GM19193 (cell line): ENCODE measurements around the gene ARHGAP6.

Experiments
- POLR2A ChIP-seq: IDR thresholded peaks from 4 replicates; pipeline ENCODE4 v1.6.1; 2011; ENCODE audit not compliant: insufficient read depth, insufficient read length; ENCODE audit errors: extremely low read depth

ARHGAP6 gene

DNA sequence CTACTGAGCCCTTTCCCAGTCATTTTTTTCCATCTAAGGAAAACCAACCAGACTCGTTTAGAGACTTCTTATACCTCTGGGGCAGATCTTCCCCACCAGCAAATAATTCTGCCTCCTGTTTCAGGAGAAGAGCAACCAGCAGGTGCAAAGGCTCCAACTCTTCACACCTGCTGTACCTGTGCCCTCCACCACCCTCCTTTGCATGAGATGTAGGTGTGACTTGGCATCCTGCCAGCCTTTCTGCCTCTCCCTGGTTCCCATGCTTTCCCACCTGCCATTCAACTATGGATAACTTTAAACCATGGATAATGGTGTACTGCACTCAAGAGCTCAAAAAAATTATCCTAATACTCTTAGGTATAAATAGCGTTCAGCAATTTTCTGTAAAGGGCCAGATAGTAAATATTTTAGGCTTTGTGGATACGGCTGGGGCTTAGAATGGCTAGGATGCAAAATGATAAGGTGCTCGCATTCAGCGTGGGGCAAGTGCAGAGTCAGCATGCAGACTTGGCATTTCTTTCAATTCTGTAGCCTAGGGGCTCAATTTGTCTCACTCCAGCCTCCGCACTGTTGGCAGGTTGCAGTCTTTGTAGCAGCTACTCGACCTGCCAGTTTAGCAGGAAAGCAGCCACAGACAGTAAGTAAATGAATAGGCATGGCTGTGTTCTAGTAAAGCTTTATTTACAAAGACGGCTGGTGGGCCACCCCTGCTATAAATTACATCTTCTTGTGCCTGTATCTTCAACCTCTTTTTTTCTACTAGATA, 474.8 kb downstream of the ARHGAP6 start:
- no peak for TF ChIP-seq POLR2A

DNA sequence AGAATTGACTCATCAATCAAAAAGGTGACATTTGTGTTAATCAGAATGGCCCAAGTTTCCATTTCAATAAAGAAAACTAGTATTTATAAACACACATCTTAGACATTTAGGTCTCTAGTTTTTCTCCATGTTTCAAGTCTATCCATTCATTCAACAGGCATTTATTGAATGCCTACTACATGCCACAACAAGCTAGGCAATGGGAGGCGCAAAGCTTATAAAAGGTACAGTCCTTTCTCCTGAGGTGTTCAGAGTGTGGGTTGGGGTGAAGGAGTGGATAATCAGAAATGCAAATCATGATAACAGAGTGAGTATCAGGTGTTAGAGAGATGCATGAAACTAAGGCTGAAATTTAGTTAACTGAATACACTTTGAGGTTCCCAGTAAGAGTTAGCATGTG, 476.6 kb downstream of the ARHGAP6 start:
- no peak for TF ChIP-seq POLR2A

DNA sequence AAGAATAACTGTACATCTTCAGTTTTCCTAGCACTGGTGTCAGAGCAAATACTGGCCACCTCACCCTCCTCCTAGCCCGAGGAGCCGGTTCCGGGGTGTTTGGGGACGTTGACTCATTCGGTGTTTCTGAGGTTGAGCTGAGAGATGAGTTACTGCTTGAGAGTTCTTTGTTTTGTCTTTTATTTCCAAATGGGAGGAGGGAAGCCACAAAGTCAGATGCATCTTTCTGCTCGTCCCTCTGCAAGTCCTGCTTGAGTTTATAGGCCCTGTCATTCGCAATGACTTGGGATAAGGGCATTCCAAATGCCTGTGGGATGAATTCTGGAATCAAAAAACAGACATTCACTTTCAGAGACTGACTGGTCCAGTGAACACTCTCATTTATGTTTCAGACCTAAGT, 477.1 kb downstream of the ARHGAP6 start:
- no peak for TF ChIP-seq POLR2A

DNA sequence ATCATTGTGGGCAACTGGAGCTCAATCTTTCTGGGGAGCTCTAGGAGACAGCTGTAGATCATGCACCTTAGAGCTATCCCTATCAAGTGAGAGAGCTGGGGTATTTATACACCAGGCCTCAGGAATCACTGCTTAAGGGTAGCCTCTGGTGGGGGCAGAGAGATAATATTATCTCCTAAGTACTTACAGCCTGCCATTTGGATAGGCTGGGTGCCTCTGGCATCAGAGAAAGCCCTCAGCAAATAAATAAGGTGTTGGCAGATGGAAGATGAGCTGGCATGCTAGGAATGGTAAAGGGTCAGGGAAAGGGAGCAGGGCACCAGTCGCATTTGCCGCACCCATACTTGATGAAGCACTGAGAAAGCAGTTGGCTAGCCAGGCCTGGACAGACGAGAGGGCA, 478.7 kb downstream of the ARHGAP6 start:
- TF ChIP-seq POLR2A: no peak

DNA sequence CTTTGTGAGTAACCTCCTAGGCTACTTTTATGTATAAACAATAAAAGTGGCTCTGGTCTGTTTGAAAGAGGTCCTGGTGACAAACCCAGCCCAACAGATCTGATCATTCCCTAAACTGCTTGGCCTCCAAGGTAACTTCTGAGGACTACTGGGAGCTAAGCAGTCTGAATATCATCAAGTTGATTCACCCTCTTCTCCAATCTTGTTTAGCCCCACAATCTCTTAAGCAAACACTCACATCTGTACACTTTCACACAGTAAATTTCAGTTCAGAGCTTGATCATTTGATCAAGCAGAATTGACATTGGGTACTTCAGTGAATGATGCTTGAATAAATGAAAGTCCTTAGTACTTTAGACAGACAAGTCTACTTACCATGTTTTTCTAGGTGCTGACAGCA, 479.9 kb downstream of the ARHGAP6 start:
- no peak for TF ChIP-seq POLR2A

DNA sequence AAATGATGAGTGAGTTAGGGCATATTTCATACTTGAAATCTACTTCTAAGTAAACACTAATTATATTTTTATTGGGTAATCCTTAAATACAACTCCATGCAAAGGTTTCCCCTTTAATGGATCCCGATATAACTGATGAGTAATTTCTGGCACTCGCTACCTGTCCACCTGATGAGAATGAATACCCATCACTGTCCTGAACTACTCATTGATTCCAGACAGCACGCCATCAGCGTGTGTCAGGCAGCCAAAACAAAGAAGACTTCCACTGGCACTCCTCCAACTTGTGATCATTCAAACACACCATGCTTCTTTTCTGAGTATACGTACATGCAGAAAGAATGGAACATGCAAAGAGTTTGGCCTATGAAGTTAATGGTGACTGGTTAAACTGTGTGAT, 485.1 kb downstream of the ARHGAP6 start:
- TF ChIP-seq POLR2A: no peak

DNA sequence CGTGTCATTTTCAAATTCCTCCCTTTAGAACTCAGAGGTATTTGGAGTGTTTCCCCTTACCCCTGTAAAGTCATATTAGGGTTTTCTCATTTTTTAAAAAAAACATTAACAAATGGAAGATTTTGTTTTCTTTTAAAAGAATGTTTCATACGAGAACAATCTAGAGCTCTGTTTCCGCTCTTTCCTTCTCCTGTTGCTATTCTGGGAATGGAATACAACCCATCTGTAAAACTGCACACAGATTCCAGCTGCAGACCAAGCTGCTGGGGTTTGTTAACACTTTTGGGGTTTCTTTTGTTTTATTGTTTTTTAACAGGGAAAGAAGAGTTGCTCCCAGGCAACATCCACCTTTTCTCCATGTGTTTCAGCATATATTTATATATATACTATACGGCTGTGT, 493.3 kb downstream of the ARHGAP6 start:
- no peak for TF ChIP-seq POLR2A

DNA sequence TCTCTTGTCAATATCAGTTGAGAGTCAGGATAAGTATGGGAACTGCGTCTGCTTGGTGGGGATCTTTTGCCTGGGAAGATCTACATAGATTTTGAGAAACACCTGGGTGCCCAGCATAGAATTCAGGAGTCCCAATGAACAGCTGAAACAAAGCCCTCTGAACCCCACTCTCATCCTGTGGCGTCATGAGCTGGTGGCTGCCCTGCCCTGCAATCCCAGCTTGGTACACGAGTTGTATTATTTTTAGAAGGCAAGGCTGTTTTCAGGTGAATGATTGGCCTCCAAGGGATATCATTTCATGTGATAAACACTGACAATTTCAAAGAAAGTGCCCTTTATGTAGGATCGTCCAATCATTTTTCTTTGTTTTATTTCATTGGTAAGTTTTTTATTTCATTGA, 493.8 kb downstream of the ARHGAP6 start:
- no peak for TF ChIP-seq POLR2A

DNA sequence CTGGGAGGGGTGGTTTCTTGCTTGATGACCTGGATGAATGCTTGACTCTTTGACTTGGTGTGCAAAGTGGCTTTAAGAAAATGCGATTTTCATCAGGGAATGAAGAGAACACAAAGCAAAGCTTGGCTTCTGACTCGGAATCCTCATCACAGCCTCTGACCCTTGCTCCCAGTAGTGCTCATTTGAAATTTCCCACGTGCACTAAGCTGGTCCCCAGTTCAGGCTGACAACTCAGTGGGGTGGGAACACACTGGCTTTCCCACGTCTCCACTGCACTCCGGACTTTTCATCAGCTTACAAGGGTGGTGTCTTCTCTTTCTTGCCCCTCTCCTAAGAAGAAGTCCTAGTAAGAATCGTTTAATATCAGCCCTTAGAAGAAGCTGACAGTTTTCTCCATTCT, 501.3 kb downstream of the ARHGAP6 start:
- TF ChIP-seq POLR2A: no peak

DNA sequence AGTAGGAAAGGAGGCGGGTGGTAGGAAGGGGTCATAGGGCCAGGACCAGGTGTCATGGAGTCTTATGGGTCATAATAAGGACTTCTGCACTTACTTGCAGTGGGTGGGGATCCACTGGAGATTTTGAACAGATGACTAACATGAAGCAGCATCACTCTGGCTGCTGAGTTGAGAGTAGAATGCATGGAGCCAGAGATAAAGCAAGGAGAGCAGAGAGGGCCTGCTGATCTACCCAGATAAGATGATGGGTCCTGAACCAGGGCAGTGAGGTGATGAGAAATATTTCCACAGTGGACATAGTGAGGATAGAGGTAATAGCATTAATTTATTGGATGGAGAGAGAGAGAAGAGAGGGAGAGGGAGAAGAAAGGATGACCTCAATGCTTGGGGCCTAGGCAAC, 506.6 kb downstream of the ARHGAP6 start:
- TF ChIP-seq POLR2A: no peak

DNA sequence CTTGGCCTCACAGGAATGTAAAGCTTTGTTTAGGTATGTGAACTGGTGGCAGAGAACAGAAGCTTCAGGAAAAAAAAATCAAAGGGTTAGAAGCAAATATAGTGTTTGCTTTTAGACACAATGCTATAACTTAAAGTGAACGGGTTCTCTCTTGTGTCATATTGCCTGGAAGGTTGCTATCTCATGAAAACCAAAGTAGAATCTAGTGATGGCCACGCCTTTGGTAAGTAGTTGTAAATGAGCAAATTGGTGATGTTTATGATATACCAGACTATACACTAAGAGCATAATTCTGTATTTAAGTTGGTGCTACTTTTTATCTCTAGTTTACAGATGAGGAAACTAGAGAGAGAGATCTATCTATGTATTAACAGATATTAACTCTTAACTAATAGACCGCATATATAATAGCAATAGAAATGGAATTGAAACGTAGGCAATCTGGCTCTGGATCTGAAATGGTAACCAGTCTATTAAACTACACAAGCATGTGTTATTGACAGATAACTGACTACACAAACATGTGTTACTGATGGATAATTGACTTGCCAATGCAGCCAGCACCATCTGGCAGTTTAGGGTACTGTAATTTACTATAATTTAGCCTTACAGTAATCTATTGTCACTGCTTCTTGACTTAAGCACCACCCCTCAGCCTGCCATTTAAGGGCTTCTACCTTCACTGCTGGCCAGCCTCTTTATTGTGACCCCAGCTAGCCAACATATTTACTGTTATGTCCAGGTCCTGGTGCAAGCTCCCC, 513.7 kb downstream of the ARHGAP6 start:
- no peak for TF ChIP-seq POLR2A

DNA sequence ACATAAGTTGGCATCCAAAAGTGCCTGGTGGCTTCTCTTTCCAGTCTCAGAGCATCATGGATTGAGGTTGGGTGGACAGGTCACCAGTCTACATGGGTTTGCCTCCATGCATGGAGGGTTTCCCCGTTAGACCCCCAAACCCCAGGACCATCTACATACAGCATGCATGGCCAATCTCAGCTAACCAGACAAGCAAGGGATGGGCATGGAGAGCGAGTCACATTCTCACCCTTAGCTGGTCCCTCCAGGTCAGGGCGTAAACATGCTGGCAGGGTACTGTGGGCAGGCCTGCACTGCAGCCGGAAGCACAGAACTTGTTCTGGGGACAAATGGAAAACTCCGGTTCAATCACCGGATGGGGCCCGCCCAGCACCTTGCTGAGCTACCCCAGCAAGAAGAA, 517.3 kb downstream of the ARHGAP6 start:
- TF ChIP-seq POLR2A: no peak

DNA sequence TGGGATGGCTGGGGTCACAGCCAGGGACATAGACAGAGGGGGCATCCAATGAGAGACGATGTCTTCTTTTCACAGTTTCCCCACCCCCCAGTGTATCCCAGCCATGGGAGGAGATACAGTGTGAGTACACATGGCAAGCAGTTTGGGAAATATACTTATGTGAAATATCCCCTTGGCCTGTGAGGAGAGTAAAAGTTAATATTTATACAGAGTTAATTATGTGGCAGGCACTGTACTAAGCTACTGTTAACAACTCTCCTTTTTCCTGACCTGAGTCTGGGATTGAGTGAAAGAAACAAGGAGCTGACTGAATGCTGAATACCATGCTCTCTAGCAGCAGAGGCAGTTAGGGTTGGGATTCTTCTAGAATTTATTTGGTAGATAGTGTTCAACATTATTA, 519.3 kb downstream of the ARHGAP6 start:
- no peak for TF ChIP-seq POLR2A

DNA sequence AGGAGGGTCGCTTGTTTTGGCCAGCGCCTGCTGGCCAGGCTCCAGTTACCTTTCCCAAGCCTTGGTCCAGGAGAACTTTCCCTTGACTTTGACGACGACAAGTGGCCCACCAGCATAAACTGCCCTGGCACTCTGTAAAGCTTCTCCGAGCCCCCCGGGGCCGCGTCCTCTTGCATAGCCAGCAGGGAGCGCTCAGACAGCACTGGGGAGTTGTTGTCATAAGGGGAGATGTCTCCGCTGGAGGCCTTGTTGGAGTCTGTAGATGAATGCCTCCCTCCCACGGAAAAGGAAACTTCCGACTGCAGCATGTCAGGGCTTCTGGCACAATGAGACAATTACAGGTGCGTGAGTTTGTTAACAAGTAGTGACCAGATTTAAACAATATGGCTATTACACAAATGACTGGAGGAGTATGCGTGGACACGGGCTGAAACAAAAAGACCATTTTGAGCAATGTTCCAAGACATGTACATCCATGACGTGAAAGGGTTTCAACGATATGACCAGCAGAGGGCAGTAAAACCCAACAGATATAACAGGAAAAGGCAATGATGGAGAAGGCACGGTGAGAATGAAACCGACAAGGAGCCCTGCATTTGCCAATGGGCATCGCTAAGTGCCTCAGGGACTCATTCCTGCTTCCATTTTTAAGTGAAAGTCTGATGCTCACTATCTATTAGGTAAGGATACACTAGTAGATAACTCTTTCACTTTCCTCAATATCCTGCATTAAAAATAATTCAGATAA, 521.6 kb downstream of the ARHGAP6 start:
- no peak for TF ChIP-seq POLR2A
